ENCODE results near the gene OR52M1.

OR52M1 gene

GRCh38 chr11:4593739-4594138 lies 48.7 kb downstream of the OR52M1 start, which contains the start of gene OR52I1:
TSS of gene OR52I1 (plus strand) at chr11:4594039. CDS start at chr11:4594039, 0 bp downstream.
- no peak within 1 kb of the TSS for H3K27ac ChIP-seq

More at GRCh38 chr11:4593739-4594138, 48.7 kb downstream of the OR52M1 start, which contains the start of gene OR52I1:
- Histone ChIP-seq H3K4me3 (ENCODE audit: low read depth, low read length) (no peak within 1 kb of the TSS), H3K79me2 (no peaks in the 10 kb centered on the region), H3K9ac (no peak within 1 kb of the TSS), H3K4me1 (no peaks in the 10 kb centered on the region), H3K4me2 (ENCODE audit: low read length) (no peak within 1 kb of the TSS), H3K36me3 (ENCODE audit: control insufficient read depth, insufficient read depth, low read length) (no peaks in the 10 kb centered on the region), H2AFZ (no peak within 1 kb of the TSS), H3K9me3 (ENCODE audit: control insufficient read depth, low read length) (no peaks in the 10 kb centered on the region), H3K27me3 (ENCODE audit: control insufficient read depth, insufficient read depth, low read length) (no peaks in the 10 kb centered on the region)
- no peak for TF ChIP-seq CTCF (IDR thresholded peaks at IDR 0.05)
